ENCODE data around the gene TP53I3. TPM values are rescaled to one million over a fixed set of nuclear protein-coding genes. Genes with fewer than 3 reads are reported as not detected.

Gene TP53I3
- total and polyA plus RNA-seq, 2 donors from 2014 or later: 45.1 to 85.0 TPM

Other genes starting within 250 kb of the TP53I3 start
- gene ATAD2B, start 157.7 kb downstream of the TP53I3 start, total RNA-seq: 28.7 TPM
- 2.3 TPM for gene ATAD2B, start 157.7 kb downstream of the TP53I3 start, polyA plus RNA-seq (ENCODE audit: insufficient read depth, low read depth, low replicate concordance)
- gene UBXN2A, start 144.4 kb downstream of the TP53I3 start, total RNA-seq: 11.9 TPM
- 7.9 TPM for gene UBXN2A, start 144.4 kb downstream of the TP53I3 start, polyA plus RNA-seq (ENCODE audit: insufficient read depth, low read depth, low replicate concordance)
- gene MFSD2B, start 74.7 kb downstream of the TP53I3 start, total RNA-seq: 0.54 TPM
- not detected for gene MFSD2B, start 74.7 kb downstream of the TP53I3 start, polyA plus RNA-seq (ENCODE audit: insufficient read depth, low read depth, low replicate concordance)
- gene WDCP, start 37.4 kb downstream of the TP53I3 start, total RNA-seq: 11.7 TPM
- 2.9 TPM for gene WDCP, start 37.4 kb downstream of the TP53I3 start, polyA plus RNA-seq (ENCODE audit: insufficient read depth, low read depth, low replicate concordance)
- gene FKBP1B, start 35.1 kb downstream of the TP53I3 start, total RNA-seq: 11.8 TPM
- 19.8 TPM for gene FKBP1B, start 35.1 kb downstream of the TP53I3 start, polyA plus RNA-seq (ENCODE audit: insufficient read depth, low read depth, low replicate concordance)
- 74.8 TPM for gene SF3B6, start 8.5 kb downstream of the TP53I3 start, total RNA-seq
- gene SF3B6, start 8.5 kb downstream of the TP53I3 start, polyA plus RNA-seq (ENCODE audit: insufficient read depth, low read depth, low replicate concordance): 170 TPM
- gene PFN4, start 38.5 kb upstream of the TP53I3 start, total RNA-seq: 0.79 TPM
- 2.1 TPM for gene PFN4, start 38.5 kb upstream of the TP53I3 start, polyA plus RNA-seq (ENCODE audit: insufficient read depth, low read depth, low replicate concordance)
- gene FAM228B, start 38.6 kb upstream of the TP53I3 start, total RNA-seq: 35.2 TPM
- gene FAM228B, start 38.6 kb upstream of the TP53I3 start, polyA plus RNA-seq (ENCODE audit: insufficient read depth, low read depth, low replicate concordance): 23.2 TPM
- gene FAM228A, start 90.2 kb upstream of the TP53I3 start, total RNA-seq: 0.76 TPM
- gene FAM228A, start 90.2 kb upstream of the TP53I3 start, polyA plus RNA-seq (ENCODE audit: insufficient read depth, low read depth, low replicate concordance): 0.39 TPM

Data from kidney (tissue), 2 donors.